Caki2 (cell line): ENCODE measurements around the gene MORN1. TPM values are rescaled to one million over a fixed set of nuclear protein-coding genes. Genes with fewer than 3 reads are reported as not detected.

Experiments used
- DNase-seq: peaks from one replicate; pipeline ENCODE4 v3.0.0-alpha.2; 2015; ENCODE audit warnings: low read depth
- in situ Hi-C: cut with HindIII; loops from 2 replicates; pipeline ENCODE4 v1.10.0; 2016; ENCODE audit warnings: low sequenced_read_pairs, low pct_unique_long_range_greater_than_20kb, mixed read lengths
- total RNA-seq: library from RNA; depleted of rRNA; stranded (reverse); fragments of >200 nt; shearing (Covaris generic); gene quantifications from 2 replicates; pipeline ENCODE4 v1.2.3, GENCODE V29; 2014; ENCODE audit warnings: low replicate concordance

MORN1 gene
- total RNA-seq, 1 experiment from 2014 or later = 20.3 TPM

DNA sequence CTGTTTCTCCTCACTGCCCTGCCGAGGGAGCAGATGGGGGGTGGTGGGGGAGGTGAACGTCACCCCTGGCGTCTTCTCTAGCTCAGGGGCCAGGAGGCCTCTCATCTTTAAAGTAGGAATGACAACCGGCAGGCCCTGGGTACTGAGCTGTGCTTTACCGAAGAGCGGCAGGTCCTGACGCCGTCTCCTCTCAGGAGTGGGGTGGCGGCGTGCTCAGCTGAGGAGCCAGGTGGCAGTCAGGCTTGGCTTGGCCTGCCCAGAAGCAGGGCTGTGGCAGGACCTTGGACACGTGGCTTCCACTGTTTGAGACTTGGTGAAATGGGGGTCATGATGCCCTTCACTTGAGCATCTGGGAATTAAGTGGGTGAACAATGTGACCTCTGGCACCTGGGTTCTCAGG, 3.4 kb upstream of the MORN1 start:
- in situ Hi-C loops = loop anchor here (10.0 kb wide), 1 partner anchor 200 kb away; the partner anchor contains the start of gene FAAP20
- DNase-seq = no peak

DNA sequence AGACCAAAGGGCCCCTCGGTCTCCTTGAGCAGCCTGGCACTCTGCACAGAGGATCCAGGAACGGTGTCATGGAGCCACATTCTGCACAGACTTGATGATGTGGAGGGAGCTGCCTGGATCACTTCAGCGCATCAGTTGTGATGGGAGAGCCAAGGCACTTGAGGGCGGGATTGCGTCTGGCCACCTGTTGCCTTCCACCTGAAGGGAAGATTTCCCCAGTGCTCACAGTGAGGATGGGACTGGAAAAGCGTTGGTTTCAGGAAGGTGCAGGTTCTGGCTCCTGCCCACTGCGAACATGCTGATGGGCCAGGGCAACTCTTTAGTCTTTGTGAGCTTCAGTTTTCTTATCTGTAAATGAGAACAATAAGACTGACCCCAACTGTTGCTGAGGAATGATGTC, 2.9 kb upstream of the MORN1 start:
- DNase-seq = no peak
- in situ Hi-C loops = loop anchor here (10.0 kb wide), 1 partner anchor 199 kb away; the partner anchor contains the start of gene FAAP20

DNA sequence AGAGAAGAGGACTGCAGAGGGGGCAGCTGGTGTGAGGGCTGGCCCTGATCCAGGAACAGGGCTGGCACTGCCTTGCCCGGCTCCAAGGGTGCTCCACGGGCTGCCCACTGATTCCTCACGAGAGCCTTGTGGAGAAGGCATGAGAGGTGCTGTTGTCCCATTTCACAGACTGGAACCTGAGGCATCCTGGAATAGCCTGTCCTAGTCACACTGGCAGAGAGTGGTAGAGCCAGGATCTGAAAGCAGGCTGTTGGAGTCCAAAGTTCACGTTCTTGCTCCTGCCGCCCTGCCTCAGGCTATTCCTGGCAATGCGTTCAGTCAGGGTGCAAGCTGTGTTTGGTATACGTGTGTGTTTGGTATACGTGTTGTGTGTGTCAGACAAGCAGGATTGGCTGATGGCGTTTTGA, 2.1 kb upstream of the MORN1 start:
- in situ Hi-C loops = loop anchor here (10.0 kb wide), 1 partner anchor 199 kb away; the partner anchor contains the start of gene FAAP20
- DNase-seq = no peak

DNA sequence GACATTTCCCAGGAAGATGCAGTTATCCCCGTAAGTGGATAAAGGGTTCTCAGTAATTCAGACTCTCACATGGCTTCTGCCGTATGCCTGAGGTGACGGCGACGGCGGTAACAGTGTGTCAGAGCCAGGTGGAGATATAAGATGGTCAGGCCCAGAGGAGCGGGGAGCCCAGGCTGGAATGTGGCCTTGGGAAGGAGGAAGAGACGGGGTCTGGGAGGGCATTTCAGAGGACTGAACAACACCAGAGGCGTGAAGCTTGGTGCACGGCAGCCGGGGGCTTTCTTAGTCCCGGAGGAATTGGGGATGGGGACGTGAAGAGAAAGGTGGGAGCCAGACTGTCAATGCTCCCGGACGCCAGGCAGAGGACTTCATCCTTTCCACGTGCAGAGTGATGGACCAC, 1.3 kb upstream of the MORN1 start:
- DNase-seq = no peak
- in situ Hi-C loops = loop anchor here (10.0 kb wide), 1 partner anchor 198 kb away; the partner anchor contains the start of gene FAAP20

DNA sequence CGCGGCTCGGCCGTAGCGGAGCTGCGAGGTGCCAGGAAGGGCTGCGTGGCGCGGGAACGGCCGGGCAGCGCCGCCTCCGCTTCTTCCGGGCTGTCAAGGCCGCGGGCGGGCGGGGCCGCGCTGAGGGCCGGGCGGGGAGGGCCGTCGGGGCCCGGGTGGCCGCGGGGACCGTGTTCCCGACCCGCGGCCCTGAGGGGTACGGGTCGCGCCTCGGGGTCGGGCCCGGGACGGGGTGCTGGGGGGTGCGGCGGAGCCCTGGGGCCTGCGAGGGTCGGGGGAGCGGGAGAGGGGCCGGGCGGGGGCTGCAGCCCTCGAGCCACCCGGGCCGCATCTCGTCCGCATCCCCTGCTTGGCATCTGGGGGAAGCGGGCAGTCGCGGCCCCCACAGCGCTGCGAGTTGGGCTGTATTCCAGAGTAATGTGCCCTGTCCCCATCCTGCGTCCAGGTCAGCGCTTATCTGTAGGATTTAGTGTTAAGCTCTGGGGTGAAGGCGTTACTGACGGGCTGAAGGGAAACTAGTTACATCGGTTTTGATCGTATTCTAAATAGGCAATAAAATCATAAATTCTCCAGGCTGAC, 666 bp upstream of the MORN1 start:
- DNase-seq = no peak
- in situ Hi-C loops = loop anchor here (10.0 kb wide), 1 partner anchor 197 kb away; the partner anchor contains the start of gene FAAP20

DNA sequence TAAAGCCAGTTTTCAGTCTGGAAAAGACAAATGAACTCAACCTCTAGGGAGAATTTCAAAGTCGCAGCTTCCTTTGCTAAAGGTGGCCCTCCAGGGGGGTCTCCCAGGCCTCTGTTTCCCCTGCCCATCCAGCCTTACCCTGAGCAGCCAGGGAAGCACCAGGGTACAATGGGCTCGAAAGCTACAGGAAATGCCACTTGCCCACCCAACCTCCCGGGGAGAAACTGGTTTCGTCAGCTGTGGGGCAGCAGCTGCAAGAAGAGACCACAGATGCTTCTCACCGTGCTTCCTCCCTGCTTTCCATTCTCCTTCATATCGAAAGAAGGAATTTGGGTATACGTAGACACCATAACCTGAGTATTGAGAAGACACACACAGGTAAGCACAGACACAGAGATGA, 1.7 kb downstream of the MORN1 start:
- no peak for DNase-seq
- in situ Hi-C loops = loop anchor here (10.0 kb wide), 1 partner anchor 195 kb away; the partner anchor contains the start of gene FAAP20

DNA sequence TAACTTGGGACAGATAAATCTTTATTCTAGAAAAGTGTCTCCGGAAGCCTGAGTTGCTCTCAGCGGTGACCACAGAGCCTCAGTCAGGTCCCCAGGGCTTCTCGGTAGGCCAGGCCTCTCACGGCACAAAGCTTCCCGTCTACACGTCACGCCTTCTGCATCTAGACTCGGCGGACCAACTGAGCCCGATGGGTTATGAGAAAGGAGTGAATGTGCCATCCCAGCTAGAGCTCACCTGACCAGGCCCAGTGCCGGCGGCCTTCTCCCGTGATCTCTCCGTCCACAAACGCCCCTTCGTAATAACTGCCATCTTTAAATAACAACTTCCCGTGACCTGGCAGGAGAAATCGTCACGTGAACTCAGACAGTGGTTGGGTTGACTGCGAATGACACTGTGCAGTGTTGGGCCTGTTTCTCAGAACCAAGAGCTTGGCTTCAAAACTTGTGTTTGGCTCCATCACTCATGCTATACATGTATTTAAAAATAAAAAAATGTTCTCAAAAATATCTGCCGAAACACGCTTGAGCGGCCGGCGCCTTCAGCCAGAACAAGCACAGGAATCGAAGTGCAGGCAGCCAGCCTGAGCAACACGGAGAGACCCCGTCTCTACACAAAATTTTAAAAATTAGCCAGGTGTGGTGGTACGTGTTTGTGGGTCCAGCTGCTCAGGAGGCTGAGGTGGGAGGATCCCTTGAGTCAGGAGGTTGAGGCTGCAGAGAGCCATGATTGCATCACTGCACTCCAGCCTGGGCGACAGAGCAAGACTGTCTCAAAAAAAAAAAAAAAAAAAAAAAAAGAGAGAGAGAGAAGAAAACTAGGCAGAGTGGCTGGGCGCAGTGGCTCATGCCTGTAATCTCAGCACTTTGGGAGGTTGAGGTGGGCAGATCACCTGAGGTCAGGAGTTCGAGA, 3.1 kb downstream of the MORN1 start:
- in situ Hi-C loops = no loop called here
- DNase-seq = no peak

DNA sequence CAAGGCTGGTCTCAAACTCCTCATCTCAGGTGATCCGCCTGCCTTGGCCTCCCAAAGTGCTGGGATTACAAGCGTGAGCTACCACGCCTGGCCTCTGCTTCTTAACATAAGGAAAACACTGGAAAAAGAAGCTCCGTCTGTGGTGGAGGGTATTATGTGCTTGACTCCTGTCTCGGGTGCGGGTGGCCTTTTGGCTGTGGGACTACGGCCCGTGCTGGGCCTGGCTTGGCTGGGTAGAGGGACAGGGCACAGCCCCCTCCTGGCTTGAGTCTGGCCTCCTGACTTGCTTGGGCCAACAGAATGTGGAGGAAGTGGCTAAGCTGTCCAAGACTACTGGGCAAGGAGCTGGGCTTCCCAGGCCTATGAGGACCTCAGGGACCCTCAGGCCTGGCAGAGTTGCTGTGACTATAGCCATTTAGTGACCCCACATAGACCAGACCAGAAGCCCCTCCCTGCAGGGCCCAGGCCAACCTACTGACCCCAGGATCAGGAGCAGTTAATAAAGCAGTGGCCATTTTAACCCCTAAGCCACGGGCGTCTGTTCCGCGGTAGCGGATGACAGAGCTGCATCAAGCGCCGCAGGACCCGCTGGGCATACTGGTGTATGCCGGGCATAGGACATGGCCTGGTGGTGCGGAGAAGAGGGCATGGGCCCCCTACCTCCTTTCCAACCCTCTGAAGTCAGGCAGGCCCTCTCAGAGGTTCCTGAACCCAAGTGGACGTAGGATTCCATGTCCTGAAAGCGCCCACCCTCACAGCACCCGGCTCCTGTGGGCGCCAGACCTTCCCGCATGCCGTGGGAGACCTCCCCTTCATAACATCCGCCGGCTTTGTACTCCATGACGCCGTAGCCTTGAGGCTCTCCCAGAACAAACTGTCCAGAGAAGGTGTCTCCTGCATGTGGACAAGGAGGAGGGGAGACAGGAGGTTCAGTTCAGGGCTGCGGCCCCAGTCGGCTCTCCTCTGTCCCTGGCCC, 4.4 kb downstream of the MORN1 start:
- in situ Hi-C loops = no loop called here
- no peak for DNase-seq

DNA sequence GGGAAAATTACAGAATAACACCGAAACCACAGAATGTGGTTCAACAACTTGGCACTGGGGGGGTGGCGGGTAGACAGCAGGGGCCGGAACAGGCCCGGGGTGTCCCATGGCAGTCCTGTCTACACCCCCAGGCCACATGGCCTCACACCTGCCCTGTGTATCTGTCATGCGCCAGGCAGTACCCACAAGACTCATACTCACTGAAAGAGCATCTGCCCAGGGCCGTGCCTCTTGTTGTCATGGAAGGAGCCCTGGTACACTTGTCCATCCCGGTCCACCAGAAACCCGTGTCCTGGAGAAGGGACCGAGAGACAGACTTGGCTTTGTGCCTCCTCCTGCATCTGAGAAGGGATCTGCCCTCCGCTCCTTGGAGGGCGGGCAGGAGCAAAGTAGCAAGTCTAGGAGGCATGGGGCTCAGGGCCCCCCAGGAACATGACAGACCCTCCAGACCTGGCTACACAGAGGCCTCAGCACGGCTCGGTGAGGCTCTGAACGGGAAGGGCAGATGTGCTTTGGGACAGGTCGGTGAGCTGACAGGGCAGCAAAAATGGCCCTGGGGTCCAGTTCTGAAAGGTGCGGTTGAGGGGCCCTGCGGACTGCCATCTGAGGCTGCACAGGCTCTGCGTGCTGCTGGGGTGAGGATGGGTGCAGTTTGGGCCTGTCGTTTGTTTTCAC, 5.6 kb downstream of the MORN1 start:
- in situ Hi-C loops = no loop called here
- no peak for DNase-seq

DNA sequence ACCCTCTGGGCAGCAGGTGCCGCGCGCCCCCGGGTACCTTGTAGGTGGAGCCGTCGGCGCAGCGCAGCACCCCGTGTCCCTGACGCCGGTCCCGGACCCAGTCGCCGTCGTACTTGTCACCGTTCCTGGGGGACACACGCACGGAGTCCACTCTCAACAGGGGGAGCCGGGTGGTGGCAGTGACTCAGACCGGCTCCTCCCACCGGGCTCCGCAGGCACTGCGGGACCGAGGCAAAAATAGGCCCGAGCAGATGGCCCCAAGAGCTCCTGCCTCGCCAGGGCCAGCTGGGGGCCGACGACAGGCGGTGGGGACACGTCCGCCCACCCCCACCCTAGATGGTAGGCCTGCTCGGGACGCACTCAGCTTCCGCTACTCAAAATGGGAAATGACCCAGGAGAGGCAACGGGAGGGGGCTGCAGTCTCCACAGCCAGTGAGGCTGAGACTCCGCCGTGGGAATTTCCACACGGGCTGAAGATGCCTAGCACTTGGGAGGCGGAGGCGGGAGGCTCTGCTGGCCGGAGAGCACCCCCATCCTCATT, 6.3 kb downstream of the MORN1 start:
- DNase-seq = no peak
- in situ Hi-C loops = no loop called here

DNA sequence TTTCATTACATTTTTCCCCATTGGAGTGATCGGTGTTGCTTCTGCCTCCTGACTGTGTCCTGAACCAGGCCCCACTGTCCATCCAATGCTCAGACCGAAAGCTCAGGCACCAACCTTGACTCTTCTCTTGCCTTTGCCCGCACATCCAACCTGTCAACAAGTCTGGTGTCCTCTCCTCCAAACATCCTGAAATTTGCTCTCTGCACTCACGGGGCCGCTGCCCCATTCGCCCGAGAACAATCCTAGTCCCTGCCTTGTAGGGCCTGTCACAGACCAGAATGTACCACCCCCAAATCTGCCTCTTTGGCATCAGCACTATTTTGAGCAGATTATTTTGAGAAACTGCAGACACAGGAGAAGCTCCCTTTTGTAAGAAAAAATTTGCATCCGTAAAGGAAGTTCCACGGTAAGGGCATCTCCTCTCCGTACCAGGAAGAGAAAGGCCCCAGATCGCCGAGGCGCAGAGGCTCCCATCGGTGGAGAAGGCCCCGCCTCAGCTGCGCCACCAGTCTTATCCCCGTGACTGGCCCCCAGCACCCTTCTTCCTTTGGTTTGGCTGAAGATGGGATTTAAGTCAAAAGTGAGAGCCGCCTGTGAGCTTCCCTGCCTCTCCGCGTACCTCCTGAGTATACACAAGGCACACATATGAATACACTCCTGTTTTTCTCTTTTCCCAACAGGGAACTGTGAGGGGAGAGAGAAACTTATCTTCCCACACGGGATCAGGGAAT, 7.1 kb downstream of the MORN1 start:
- DNase-seq = no peak
- in situ Hi-C loops = no loop called here

DNA sequence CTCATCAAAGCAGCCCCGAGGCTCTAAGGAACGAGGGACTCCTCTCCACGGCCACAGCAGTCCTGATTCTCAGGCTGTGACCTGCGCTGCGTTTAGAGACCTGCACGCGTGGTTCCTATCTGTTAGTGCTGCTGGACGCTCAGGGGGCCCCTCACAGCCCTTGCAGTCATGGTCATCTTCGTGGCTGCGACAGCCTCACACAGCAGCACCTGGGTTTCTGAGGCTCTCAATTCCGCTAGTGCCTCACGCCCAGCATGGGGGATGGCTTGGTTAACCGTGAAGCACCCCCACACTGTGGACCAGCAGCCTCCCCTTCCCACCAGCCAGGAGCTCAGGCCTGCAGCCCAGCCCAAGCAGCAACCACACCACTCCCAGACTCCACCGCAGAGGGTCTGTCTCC, 7.8 kb downstream of the MORN1 start:
- in situ Hi-C loops = no loop called here
- DNase-seq = no peak

DNA sequence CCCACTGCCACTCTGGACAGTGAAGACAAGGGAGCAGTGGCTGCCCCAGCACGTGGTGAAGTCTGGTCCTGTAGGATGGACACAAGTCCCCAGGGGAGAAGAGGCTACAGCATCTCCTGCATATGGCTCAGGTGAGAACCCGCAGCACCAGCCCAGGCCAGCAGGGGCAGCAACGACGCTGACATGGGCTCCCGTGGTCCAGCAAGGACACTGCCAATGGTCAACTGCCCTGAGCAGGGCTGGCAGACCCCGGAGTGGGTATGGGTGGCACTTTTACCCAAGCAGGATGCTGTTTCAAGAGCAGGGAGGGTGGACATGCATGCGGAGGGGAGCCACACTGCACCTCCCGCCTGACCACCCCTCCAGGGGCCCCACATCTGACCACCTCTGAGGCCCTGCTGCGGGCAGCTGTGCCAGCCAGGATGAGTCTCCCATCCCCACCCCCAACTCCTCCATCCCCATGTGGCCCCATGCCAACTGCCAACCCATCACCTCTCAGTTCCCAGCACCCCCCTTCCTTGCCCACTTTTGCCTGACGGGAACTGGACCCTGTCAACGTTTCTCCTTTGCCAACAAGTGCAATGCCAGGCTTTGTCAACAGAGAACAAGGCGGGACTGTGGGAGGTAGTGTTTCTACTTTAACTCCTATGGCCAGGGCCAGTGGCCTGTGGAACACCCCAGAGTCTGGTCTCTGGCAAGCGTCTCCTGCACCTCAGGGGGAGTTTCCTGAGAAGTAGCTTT, 8.6 kb downstream of the MORN1 start:
- in situ Hi-C loops = no loop called here
- no peak for DNase-seq

DNA sequence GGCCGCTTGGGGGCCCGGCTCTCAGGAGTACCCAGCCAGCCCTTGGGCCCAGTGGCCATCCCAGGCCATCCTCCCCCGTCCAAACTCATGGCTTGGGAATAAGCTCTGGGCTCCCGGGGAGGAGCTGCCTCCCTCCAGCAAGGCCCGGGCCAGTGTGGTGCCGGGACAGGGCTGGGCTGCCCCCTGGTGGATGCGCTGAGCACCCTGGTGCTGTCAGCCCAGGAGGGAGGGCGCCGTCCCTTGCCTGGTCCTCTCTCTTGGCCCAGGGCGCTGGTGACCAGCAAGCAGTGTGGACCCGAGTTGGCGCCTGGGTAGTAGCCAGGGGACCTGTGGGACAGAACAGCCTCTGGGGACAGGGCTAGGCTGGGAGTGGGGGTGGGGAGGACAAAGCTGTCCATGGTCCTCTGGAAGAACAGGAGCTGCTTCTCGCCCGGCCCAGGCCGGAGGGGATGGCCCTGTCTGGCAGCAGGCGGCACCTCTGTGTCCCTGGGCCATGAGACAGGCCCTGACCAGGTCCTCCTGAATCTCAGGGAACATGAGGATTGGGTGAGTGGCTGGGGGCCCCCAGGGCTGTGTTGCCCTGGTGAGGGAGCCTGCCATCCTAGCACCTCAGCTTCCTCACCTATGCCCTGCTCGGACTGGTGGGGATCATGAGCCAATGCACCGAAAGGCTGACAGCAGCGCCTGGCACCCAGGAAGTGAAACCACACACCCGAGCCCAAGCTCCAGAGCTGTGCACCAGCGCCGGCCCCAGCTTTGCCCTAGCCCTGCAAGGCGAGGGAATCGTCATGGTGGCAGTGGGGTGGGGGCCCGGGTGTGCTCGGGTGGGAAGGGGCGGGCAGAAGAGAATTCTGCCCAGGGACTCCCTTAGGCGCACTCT, 9.4 kb downstream of the MORN1 start:
- peak; percentile 30 for DNase-seq
- in situ Hi-C loops = no loop called here

DNA sequence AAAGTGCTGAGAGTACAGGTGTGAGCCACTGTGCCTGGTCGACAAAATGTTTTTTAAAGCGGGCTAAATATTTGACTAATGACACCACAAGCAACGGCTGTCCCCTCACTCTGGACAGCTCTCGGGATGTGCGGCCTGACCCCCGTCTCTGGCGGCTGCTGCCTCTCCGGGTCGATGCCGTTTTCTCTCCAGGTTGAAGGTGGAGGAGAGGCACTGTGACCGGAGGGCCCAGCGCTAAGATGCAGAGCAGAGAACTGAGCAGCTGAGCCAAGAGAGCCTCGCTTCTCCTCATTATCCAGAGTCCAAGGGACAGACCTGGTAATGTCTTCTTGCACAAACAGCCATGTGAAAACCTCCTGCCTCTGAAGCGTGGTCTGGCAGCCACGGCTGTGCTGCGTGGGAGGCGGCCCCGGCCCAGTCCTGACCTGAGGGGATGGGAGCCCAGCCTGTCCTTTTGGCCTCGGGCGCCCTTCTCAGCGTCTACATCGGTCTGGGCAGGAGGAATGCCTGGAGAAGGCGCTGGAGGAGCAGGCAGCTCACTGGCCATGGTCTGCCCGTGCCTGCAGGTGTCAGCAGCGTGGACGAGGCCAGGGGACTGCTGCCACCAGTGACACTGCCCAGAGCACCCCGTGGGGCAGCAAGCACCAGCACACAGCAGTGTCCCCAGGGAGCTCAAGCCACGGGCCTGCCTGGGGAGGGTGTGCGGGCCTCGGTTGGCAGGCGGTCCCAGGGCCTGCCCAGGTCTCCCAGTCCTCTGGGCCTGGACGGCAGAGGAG, 10.3 kb downstream of the MORN1 start:
- in situ Hi-C loops = no loop called here
- no peak for DNase-seq
